H9 (cell line): ENCODE data around the gene CPO. TPM values are rescaled to one million over a fixed set of nuclear protein-coding genes. Genes with fewer than 3 reads are reported as not detected.

Experiments used
- DNase-seq: peaks from one replicate; pipeline ENCODE4 v3.0.0-alpha.2; 2017
- H2AFZ ChIP-seq: one replicate; pipeline ENCODE4 v1.6.1; 2013; ENCODE audit warnings: mild to moderate bottlenecking, low read length, control low read depth, moderate library complexity
- H2AK5ac ChIP-seq: 2 replicates; pipeline ENCODE4 v1.6.1; 2013; ENCODE audit warnings: low read length, control low read depth, mixed read lengths; ENCODE audit not compliant: insufficient read length
- H2BK120ac ChIP-seq: one replicate; pipeline ENCODE4 v1.6.1; 2013; ENCODE audit warnings: low read depth, mild to moderate bottlenecking, low read length, control low read depth, inconsistent platforms; ENCODE audit not compliant: poor library complexity, severe bottlenecking
- H2BK12ac ChIP-seq: 2 replicates; pipeline ENCODE4 v1.6.1; 2013; ENCODE audit warnings: low read length, control low read depth, mixed read lengths, low read depth; ENCODE audit not compliant: insufficient read length
- H2BK15ac ChIP-seq: 2 replicates; pipeline ENCODE4 v1.6.1; 2013; ENCODE audit warnings: low read depth, low read length, control low read depth
- H2BK20ac ChIP-seq: one replicate; pipeline ENCODE4 v1.6.1; 2013; ENCODE audit warnings: low read depth, mild to moderate bottlenecking, low read length, control low read depth, inconsistent platforms; ENCODE audit not compliant: poor library complexity, severe bottlenecking
- H2BK5ac ChIP-seq: 2 replicates; pipeline ENCODE4 v1.6.1; 2013; ENCODE audit warnings: low read length, control low read depth, mixed read lengths; ENCODE audit not compliant: insufficient read length
- H3K14ac ChIP-seq: 2 replicates; pipeline ENCODE4 v1.6.1; 2013; ENCODE audit warnings: low read length, control low read depth; ENCODE audit not compliant: insufficient read depth
- H3K18ac ChIP-seq: 2 replicates; pipeline ENCODE4 v1.6.1; 2013; ENCODE audit warnings: low read depth, mild to moderate bottlenecking, mixed read lengths, low read length, control low read depth; ENCODE audit not compliant: insufficient read length
- H3K23ac ChIP-seq: 2 replicates; pipeline ENCODE4 v1.6.1; 2013; ENCODE audit warnings: low read length, control low read depth, mixed read lengths, low read depth; ENCODE audit not compliant: insufficient read length
- H3K23me2 ChIP-seq: 2 replicates; pipeline ENCODE4 v1.6.1; 2013; ENCODE audit warnings: low read depth, mild to moderate bottlenecking, mixed read lengths, low read length, control low read depth; ENCODE audit not compliant: insufficient read length, poor library complexity, severe bottlenecking
- H3K27ac ChIP-seq: 2 replicates; pipeline ENCODE4 v1.5.1; 2013; ENCODE audit warnings: low read length, control low read depth, mixed read lengths, low read depth; ENCODE audit not compliant: insufficient read length
- H3K27me3 ChIP-seq: 2 replicates; pipeline ENCODE4 v1.6.1; 2013; ENCODE audit warnings: low read length, control low read depth, inconsistent platforms; ENCODE audit not compliant: insufficient read depth
- H3K4ac ChIP-seq: 2 replicates; pipeline ENCODE4 v1.6.1; 2013; ENCODE audit warnings: low read depth, mild to moderate bottlenecking, control low read depth, inconsistent platforms, low read length, moderate library complexity
- H3K4me1 ChIP-seq: 2 replicates; pipeline ENCODE4 v1.6.1; 2013; ENCODE audit warnings: low read length, control low read depth, inconsistent platforms; ENCODE audit not compliant: insufficient read depth
- H3K4me2 ChIP-seq: 2 replicates; pipeline ENCODE4 v1.6.1; 2013; ENCODE audit warnings: low read length, control low read depth, mixed read lengths; ENCODE audit not compliant: insufficient read length, insufficient read depth
- H3K56ac ChIP-seq: 2 replicates; pipeline ENCODE4 v1.6.1; 2013; ENCODE audit warnings: low read depth, mild to moderate bottlenecking, mixed read lengths, low read length, control low read depth; ENCODE audit not compliant: insufficient read length
- H3K79me1 ChIP-seq: 2 replicates; pipeline ENCODE4 v1.6.1; 2013; ENCODE audit warnings: low read depth, mild to moderate bottlenecking, moderate library complexity, low read length, control low read depth, inconsistent platforms; ENCODE audit not compliant: insufficient read depth, poor library complexity, severe bottlenecking
- H3K79me2 ChIP-seq: 2 replicates; pipeline ENCODE4 v1.6.1; 2013; ENCODE audit warnings: low read length, control low read depth, inconsistent platforms; ENCODE audit not compliant: insufficient read depth
- H3K9ac ChIP-seq: 2 replicates; pipeline ENCODE4 v1.6.1; 2013; ENCODE audit warnings: low read length, control low read depth, mixed read lengths; ENCODE audit not compliant: insufficient read length; ENCODE audit errors: extremely low read depth
- H3K9me3 ChIP-seq: one replicate; pipeline ENCODE4 v1.6.1; 2013; ENCODE audit warnings: low read depth, low read length, inconsistent platforms; ENCODE audit not compliant: control insufficient read depth
- H3T11ph ChIP-seq: one replicate; pipeline ENCODE4 v1.6.1; 2013; ENCODE audit warnings: mild to moderate bottlenecking, low read length, control low read depth, inconsistent platforms
- H4K20me1 ChIP-seq: one replicate; pipeline ENCODE4 v1.6.1; 2013; ENCODE audit not compliant: control insufficient read depth, insufficient read length, insufficient read depth
- H4K5ac ChIP-seq: 2 replicates; pipeline ENCODE4 v1.6.1; 2013; ENCODE audit warnings: low read depth, mild to moderate bottlenecking, mixed read lengths, low read length, control low read depth; ENCODE audit not compliant: insufficient read length
- H4K8ac ChIP-seq: replicated peaks from 2 replicates; pipeline ENCODE4 v1.6.1; 2013; ENCODE audit warnings: low read length, control low read depth, mixed read lengths, low read depth; ENCODE audit not compliant: insufficient read length
- H4K91ac ChIP-seq: 2 replicates; pipeline ENCODE4 v1.6.1; 2013; ENCODE audit warnings: low read depth, mild to moderate bottlenecking, moderate library complexity, mixed read lengths, low read length, control low read depth; ENCODE audit not compliant: insufficient read length
- H3K27ac Mint-ChIP-seq, 3 experiments: 2 replicates in 2 of 3; 3 replicates in 1 of 3; pipeline ENCODE4 v1.8.0; 2020 to 2021; ENCODE audit warnings: mixed read lengths in 3 of 3, mild to moderate bottlenecking in 1 of 3, moderate library complexity in 1 of 3
- H3K27me3 Mint-ChIP-seq: 2 replicates; pipeline ENCODE4 v1.8.0; 2021; ENCODE audit warnings: low read depth, mild to moderate bottlenecking, moderate library complexity, mixed read lengths
- H3K36me3 Mint-ChIP-seq, 3 experiments: 2 replicates in 2 of 3; 3 replicates in 1 of 3; pipeline ENCODE4 v1.8.0; 2020 to 2021; ENCODE audit warnings: low read depth in 3 of 3, mixed read lengths in 3 of 3; ENCODE audit not compliant: insufficient read depth in 1 of 3
- H3K4me1 Mint-ChIP-seq, 2 experiments: 2 replicates each; pipeline ENCODE4 v1.8.0; 2020; ENCODE audit warnings: mixed read lengths in 2 of 2
- H3K4me3 Mint-ChIP-seq, 2 experiments: 2 replicates in 1 of 2; 3 replicates in 1 of 2; pipeline ENCODE4 v1.8.0; 2020 to 2021; ENCODE audit warnings: mild to moderate bottlenecking in 2 of 2, mixed read lengths in 2 of 2, moderate library complexity in 1 of 2
- H3K9me3 Mint-ChIP-seq, 2 experiments: 2 replicates in 1 of 2; 3 replicates in 1 of 2; pipeline ENCODE4 v1.8.0; 2020; ENCODE audit warnings: mild to moderate bottlenecking in 2 of 2, mixed read lengths in 2 of 2, moderate library complexity in 1 of 2
- CTCF ChIP-seq: fragments of 200-600 bp; sonication (generic); conservative IDR thresholded peaks from 3 replicates; pipeline ENCODE4 v1.8.0; 2021; ENCODE audit warnings: antibody characterized with exemption, mild to moderate bottlenecking
- WGBS: extraction: QIAGEN DNeasy Blood & Tissue Kit; methylation state at CpG from one replicate; pipeline ENCODE4 v1.1.7; 2013; ENCODE audit warnings: missing lambda C conversion rate, low lambda C conversion rate, mixed read lengths; ENCODE audit not compliant: insufficient read length; ENCODE audit errors: extremely low coverage; 5-methylcytosine and 5-hydroxymethylcytosine counted together
- total RNA-seq: library from RNA; stranded (reverse); gene quantifications from 2 replicates; pipeline ENCODE4 v1.2.1, GENCODE V29; 2021

Gene CPO
- total RNA-seq, 1 experiment from 2014 or later: 0.68 TPM

DNA sequence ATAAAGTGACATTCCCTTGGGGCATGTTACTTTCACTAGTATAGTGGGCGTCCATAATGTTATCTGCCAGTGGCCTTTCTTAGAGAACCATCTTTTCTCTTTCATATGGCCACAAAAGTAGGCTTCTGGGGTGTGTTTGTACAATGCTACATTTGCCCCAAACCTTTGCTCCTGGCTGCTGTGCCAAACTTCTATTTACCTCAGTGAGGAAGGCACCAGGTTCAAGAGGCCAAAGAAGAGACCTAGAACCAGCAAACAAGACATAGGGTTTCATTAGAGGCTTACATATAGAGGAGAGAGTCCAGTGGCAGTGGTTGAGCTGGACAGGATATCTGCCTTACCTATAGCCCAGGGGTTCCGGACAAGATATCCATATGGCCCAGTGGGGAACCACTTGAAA, 48.5 kb downstream of the CPO start:
- Mint-ChIP-seq H3K36me3 (no peaks in the 10 kb centered on the region; a peak in 1 of 7 replicates), H3K9me3 (no peaks in the 10 kb centered on the region; a peak in 1 of 5 replicates), H3K4me3 (no peak overlapping the region), H3K27ac (no peak overlapping the region), H3K4me1 (peaks cover 24 to 27% of the 10 kb centered on the region in 2 experiments), H3K27me3 (no peaks in the 10 kb centered on the region)
- Histone ChIP-seq H2AFZ (no peak overlapping the region), H4K20me1 (no peaks in the 10 kb centered on the region), H3K18ac (no peak overlapping the region), H3K4me1 (peaks cover 7% of the 10 kb centered on the region; the same call in 1 of the 2 replicates), H2BK5ac (no peak overlapping the region), H3K79me2 (no peaks in the 10 kb centered on the region), H2BK120ac (no peak overlapping the region), H4K8ac (no peak overlapping the region), H3K4me2 (no peak overlapping the region), H4K91ac (no peak overlapping the region), H3K79me1 (no peaks in the 10 kb centered on the region), H2BK12ac (no peak overlapping the region), H4K5ac (no peak overlapping the region), H3K56ac (no peak overlapping the region), H3K23ac (no peak overlapping the region), H3K14ac (no peak overlapping the region), H2BK15ac (no peak overlapping the region), H3K9ac (no peak overlapping the region), H3K23me2 (no peaks in the 10 kb centered on the region), H2AK5ac (no peak overlapping the region), H3K27me3 (no peaks in the 10 kb centered on the region), H2BK20ac (no peak overlapping the region), H3K4ac (no peak overlapping the region), H3K9me3 (no peaks in the 10 kb centered on the region), H3K27ac (no peak overlapping the region), H3T11ph (no peak overlapping the region)
- no peak for TF ChIP-seq CTCF
- no CpG with 5 or more reads among the region's 2 CpGs for WGBS
- DNase-seq: no peak
